Gastroesophageal sphincter (tissue), 4 donors: ENCODE data around the gene DNAAF8. TPM values are rescaled to one million over a fixed set of nuclear protein-coding genes. Genes with fewer than 3 reads are reported as not detected.

Source experiments
- ATAC-seq: fragments of 150-250 bp; one replicate; pipeline ENCODE4 v1.9.1; 2016; ENCODE audit warnings: mild to moderate bottlenecking, moderate library complexity
- H3K27ac ChIP-seq, 4 donors: fragments of 200-600 bp; sonication (generic) in 3 of 4; 1 replicate in 3 of 4; 2 replicates in 1 of 4; pipeline ENCODE4 v1.5.1; 2016 to 2019
- H3K27me3 ChIP-seq: fragments of 200-600 bp; sonication (generic); one replicate; pipeline ENCODE4 v1.5.1; 2019
- H3K36me3 ChIP-seq, 2 donors: fragments of 200-600 bp; sonication (generic); one replicate each; pipeline ENCODE4 v1.5.1; 2019; ENCODE audit warnings: control low read depth in 1 of 2
- H3K4me1 ChIP-seq, 3 donors: fragments of 200-600 bp; sonication (generic); 1 replicate in 2 of 3; 2 replicates in 1 of 3; pipeline ENCODE4 v1.5.1; 2016 to 2019; ENCODE audit warnings: control low read depth in 2 of 3
- H3K4me3 ChIP-seq, 2 donors: fragments of 200-600 bp; sonication (generic); one replicate each; pipeline ENCODE4 v1.5.1; 2019; ENCODE audit warnings: mild to moderate bottlenecking in 1 of 2, moderate library complexity in 1 of 2
- H3K9me3 ChIP-seq, 3 donors: fragments of 200-600 bp; sonication (generic); one replicate each; pipeline ENCODE4 v1.5.1; 2017 to 2019; ENCODE audit warnings: control low read depth in 2 of 3
- CTCF ChIP-seq, 4 experiments: fragments of 200-600 bp in 2 of 4; fragments of 450-650 bp in 2 of 4; sonication (generic) in 1 of 4; IDR thresholded peaks; one replicate each; pipeline ENCODE4 v1.5.1; 2017 to 2019; ENCODE audit warnings: antibody characterized with exemption in 4 of 4, mild to moderate bottlenecking in 2 of 4, moderate library complexity in 2 of 4
- EP300 ChIP-seq: sonication (generic); formaldehyde crosslinking; IDR thresholded peaks from one replicate; pipeline ENCODE4 v1.6.1; 2017; ENCODE audit warnings: antibody characterized with exemption, mild to moderate bottlenecking
- POLR2A ChIP-seq, 2 donors: fragments of 450-650 bp; IDR thresholded peaks; one replicate each; pipeline ENCODE4 v1.6.1; 2017; ENCODE audit warnings: antibody characterized with exemption in 2 of 2, mild to moderate bottlenecking in 2 of 2, moderate library complexity in 1 of 2
- POLR2AphosphoS5 ChIP-seq: sonication (generic); formaldehyde crosslinking; IDR thresholded peaks from one replicate; pipeline ENCODE4 v1.6.1; 2017; ENCODE audit warnings: antibody characterized with exemption
- WGBS, 2 donors: methylation state at CpG; one replicate each; pipeline ENCODE4 v1.1.5; 2018; ENCODE audit warnings: low coverage in 1 of 2; 5-methylcytosine and 5-hydroxymethylcytosine counted together
- total RNA-seq, 4 donors: library from RNA; depleted of rRNA; stranded (reverse); fragments of >200 nt; gene quantifications; one replicate each; pipeline ENCODE4 v1.1.0, GENCODE V29; 2016

DNAAF8 gene
- total RNA-seq, 4 donors from 2014 or later: 0.54 to 0.89 (median 0.65) TPM

GRCh38 chr16:4709481-4709880 is 24.9 kb upstream of the DNAAF8 start:
- no peaks in the 10 kb centered on the region for H3K9me3 ChIP-seq
- TF ChIP-seq POLR2AphosphoS5 (no peak), CTCF (IDR thresholded peaks at IDR 0.05) (no peak), EP300 (no peak), POLR2A (IDR thresholded peaks at IDR 0.05) (no peak)
- no peak for ATAC-seq
- 90 to 98% methylated on average over 4 of the region's 4 CpGs for WGBS, 2 donors
- peaks cover 0 to 91% of the 10 kb centered on the region in 2 donors for H3K36me3 ChIP-seq
- no peak overlapping the region for H3K27ac ChIP-seq
- no peaks in the 10 kb centered on the region for H3K4me1 ChIP-seq
- no peaks in the 10 kb centered on the region for H3K27me3 ChIP-seq
- H3K4me3 ChIP-seq: no peak overlapping the region

GRCh38 chr16:4713663-4714501 is 20.5 kb upstream of the DNAAF8 start:
- Histone ChIP-seq H3K9me3 (no peaks in the 10 kb centered on the region), H3K36me3 (peaks cover 0 to 88% of the 10 kb centered on the region in 2 donors), H3K4me1 (no peaks in the 10 kb centered on the region), H3K4me3 (no peak overlapping the region), H3K27ac (no peak overlapping the region), H3K27me3 (no peaks in the 10 kb centered on the region)
- WGBS, 2 donors: 78% methylated on average over 4 to 6 of the region's 18 CpGs
- no peak for ATAC-seq
- TF ChIP-seq CTCF (IDR thresholded peaks at IDR 0.05) (no peak), EP300 (no peak), POLR2AphosphoS5 (no peak), POLR2A (IDR thresholded peaks at IDR 0.05) (no peak)

- TF ChIP-seq EP300 (no peak), POLR2AphosphoS5 (no peak), POLR2A (IDR thresholded peaks at IDR 0.05) (no peak), CTCF (IDR thresholded peaks at IDR 0.05) (no peak)
- WGBS, 2 donors: 76 to 89% methylated on average over 2 of the region's 2 CpGs
- Histone ChIP-seq H3K27ac (no peak overlapping the region), H3K27me3 (no peaks in the 10 kb centered on the region), H3K36me3 (peaks cover 0 to 87% of the 10 kb centered on the region in 2 donors), H3K4me3 (no peak overlapping the region), H3K9me3 (no peaks in the 10 kb centered on the region), H3K4me1 (no peaks in the 10 kb centered on the region)
- ATAC-seq: no peak
These were observed 19.3 kb upstream of the DNAAF8 start for GRCh38 chr16:4714996-4715395.

- ATAC-seq: no peak
- H3K27me3 ChIP-seq: no peaks in the 10 kb centered on the region
- H3K36me3 ChIP-seq: peaks cover 0 to 74% of the 10 kb centered on the region in 2 donors
- H3K9me3 ChIP-seq: no peaks in the 10 kb centered on the region
- H3K4me3 ChIP-seq: no peak overlapping the region
- H3K4me1 ChIP-seq: no peaks in the 10 kb centered on the region
- TF ChIP-seq POLR2AphosphoS5 (no peak), POLR2A (IDR thresholded peaks at IDR 0.05) (no peak), EP300 (no peak), CTCF (IDR thresholded peaks at IDR 0.05) (no peak)
- H3K27ac ChIP-seq: no peak overlapping the region
- WGBS, 2 donors: 70 to 75% methylated on average over 3 to 4 of the region's 5 CpGs
These were observed 15.9 kb upstream of the DNAAF8 start for GRCh38 chr16:4718466-4718865.
